ENCODE data around the gene ZIC4. TPM values are rescaled to one million over a fixed set of nuclear protein-coding genes. Genes with fewer than 3 reads are reported as not detected.

The ZIC4 gene
- total and polyA plus RNA-seq, 2 of the 8 experiments (the other 6 are each of a cell fraction or from before 2014, with no cell fraction given) = 0.03 to 0.13 TPM

DNA sequence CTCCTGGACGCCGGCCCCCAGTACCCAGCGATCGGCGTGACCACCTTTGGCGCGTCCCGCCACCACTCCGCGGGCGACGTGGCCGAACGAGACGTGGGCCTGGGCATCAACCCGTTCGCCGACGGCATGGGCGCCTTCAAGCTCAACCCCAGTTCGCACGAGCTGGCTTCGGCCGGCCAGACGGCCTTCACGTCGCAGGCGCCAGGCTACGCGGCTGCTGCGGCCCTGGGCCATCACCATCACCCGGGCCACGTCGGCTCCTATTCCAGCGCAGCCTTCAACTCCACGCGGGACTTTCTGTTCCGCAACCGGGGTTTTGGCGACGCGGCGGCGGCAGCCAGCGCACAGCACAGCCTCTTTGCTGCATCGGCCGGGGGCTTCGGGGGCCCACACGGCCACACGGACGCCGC is 3.8 kb upstream of the ZIC4 start:
- POLR2A ChIA-PET (ENCODE audit: partially characterized antibody) = interaction anchor here (1.8 to 5.8 kb wide), 5 partner anchors 11 to 18 kb away, joined by 7 to 26 read pairs (median 12); no protein-coding TSS in a partner anchor

More for the DNA sequence above, 3.8 kb upstream of the ZIC4 start:
- Histone ChIP-seq H3K4me2 (ENCODE audit: insufficient read depth in 1 of 2, low read depth in 2 of 2, low read length in 2 of 2) (peak overlapping the region; percentile 72 to 91), H3K56ac (replicated peaks; ENCODE audit: insufficient read length, low read depth, low read length) (no peak overlapping the region), H3K9ac (replicated peaks in 1 of 4; ENCODE audit: extremely low read depth in 1 of 4, low read depth in 3 of 4, low read length in 3 of 4) (no peak overlapping the region), H2BK12ac (ENCODE audit: low read depth, low read length) (peak overlapping the region; percentile 87; the same call in 1 of the 2 replicates), H3K9me3 (ENCODE audit: insufficient read depth in 2 of 2, low read depth in 1 of 2, low read length in 1 of 2) (no peaks in the 10 kb centered on the region; a peak in 1 of 4 replicates), H3K27me3 (replicated peaks in 1 of 4; ENCODE audit: control insufficient read depth in 3 of 4, extremely low read depth in 1 of 4, insufficient read depth in 3 of 4, low read length in 3 of 4) (peaks cover 64 to 98% (median 91%) of the 10 kb centered on the region in 4 experiments), H2AK5ac (ENCODE audit: low read depth, low read length) (no peak overlapping the region), H3K36me3 (ENCODE audit: control insufficient read depth in 2 of 4, insufficient read depth in 4 of 4, low read length in 3 of 4) (peaks cover 0 to 4% (median 0%) of the 10 kb centered on the region in 4 experiments; a peak in 1 of 8 replicates), H4K91ac (replicated peaks; ENCODE audit: insufficient read length, low read length) (no peak overlapping the region), H3K23me2 (ENCODE audit: low read depth, low read length) (peaks cover 18% of the 10 kb centered on the region), H3K79me1 (ENCODE audit: low read depth, low read length) (no peaks in the 10 kb centered on the region), H4K8ac (ENCODE audit: extremely low read depth, insufficient read depth, low read length) (0 out of 2 replicates have a peak overlapping the region, but pooled peaks have one; percentile 22), H3K4me1 (replicated peaks in 1 of 4; ENCODE audit: control insufficient read depth in 3 of 4, insufficient read depth in 4 of 4, low read length in 3 of 4) (peaks cover 4 to 47% (median 28%) of the 10 kb centered on the region in 4 experiments), H2BK20ac (ENCODE audit: low read length) (0 out of 2 replicates have a peak overlapping the region, but pooled peaks have one; percentile 61), H3K4ac (replicated peaks; ENCODE audit: insufficient read length, low read depth, low read length) (no peak overlapping the region), H3K18ac (ENCODE audit: extremely low read depth, low read length) (peak overlapping the region; percentile 78), H3K27ac (ENCODE audit: low read depth, low read length) (no peak overlapping the region), H3K14ac (ENCODE audit: insufficient read length) (no peak overlapping the region), H3K4me3 (ENCODE audit: extremely low read depth in 1 of 4, insufficient read depth in 2 of 4, low read depth in 3 of 4, low read length in 4 of 4) (peak overlapping the region; percentile 20 to 62 (median 38); a peak in 6 of 8 replicates), H3K79me2 (ENCODE audit: control insufficient read depth in 1 of 2, insufficient read depth in 2 of 2, low read length in 2 of 2) (no peaks in the 10 kb centered on the region), H3K23ac (ENCODE audit: insufficient read length) (no peak overlapping the region), H2BK5ac (ENCODE audit: low read depth, low read length) (peak overlapping the region; percentile 44; the same call in 1 of the 2 replicates), H2AFZ (ENCODE audit: low read length) (no peak overlapping the region), H2BK15ac (ENCODE audit: low read length) (0 out of 2 replicates have a peak overlapping the region, but pooled peaks have one; percentile 72), H2BK120ac (replicated peaks; ENCODE audit: low read depth, low read length) (no peak overlapping the region), H4K20me1 (replicated peaks in 1 of 2; ENCODE audit: control insufficient read depth in 1 of 2, insufficient read depth in 2 of 2, low read length in 2 of 2) (peaks cover 6 to 25% of the 10 kb centered on the region in 2 experiments), H4K5ac (ENCODE audit: insufficient read length, low read depth, low read length) (no peak overlapping the region)
- no peak for TF ChIP-seq MAFK (IDR thresholded peaks at IDR 0.05; ENCODE audit: low read depth, low read length)
- TF ChIP-seq RNF2 (IDR thresholded peaks at IDR 0.05; ENCODE audit: borderline replicate concordance, low read depth, low read length, missing control alignments, poor library complexity, severe bottlenecking) = no peak
- no peak for TF ChIP-seq CHD2 (IDR thresholded peaks at IDR 0.05; ENCODE audit: low read length)
- TF ChIP-seq, protein P1, sequence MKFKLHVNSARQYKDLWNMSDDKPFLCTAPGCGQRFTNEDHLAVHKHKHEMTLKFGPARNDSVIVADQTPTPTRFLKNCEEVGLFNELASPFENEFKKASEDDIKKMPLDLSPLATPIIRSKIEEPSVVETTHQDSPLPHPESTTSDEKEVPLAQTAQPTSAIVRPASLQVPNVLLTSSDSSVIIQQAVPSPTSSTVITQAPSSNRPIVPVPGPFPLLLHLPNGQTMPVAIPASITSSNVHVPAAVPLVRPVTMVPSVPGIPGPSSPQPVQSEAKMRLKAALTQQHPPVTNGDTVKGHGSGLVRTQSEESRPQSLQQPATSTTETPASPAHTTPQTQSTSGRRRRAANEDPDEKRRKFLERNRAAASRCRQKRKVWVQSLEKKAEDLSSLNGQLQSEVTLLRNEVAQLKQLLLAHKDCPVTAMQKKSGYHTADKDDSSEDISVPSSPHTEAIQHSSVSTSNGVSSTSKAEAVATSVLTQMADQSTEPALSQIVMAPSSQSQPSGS (IDR thresholded peaks at IDR 0.05; ENCODE audit: low read length) = no peak
- 1% methylated on average over 33 of the region's 52 CpGs; no CpG with 5 or more reads in 1 of the 2 experiments for WGBS, 2 experiments (ENCODE audit: extremely low coverage in 1 of 2, insufficient coverage in 1 of 2, insufficient read length in 1 of 2, insufficient replicate concordance in 2 of 2, low coverage in 1 of 2, low lambda C conversion rate in 2 of 2, missing lambda C conversion rate in 1 of 2)
- FAIRE-seq (no peak), DNase-seq (ENCODE audit: low read depth in 1 of 2, low spot score in 2 of 2) (no peak)
- CTCF ChIA-PET (ENCODE audit: partially characterized antibody) = interaction anchor here (0.6 to 17.2 kb wide), 5 partner anchors 11 to 53 kb away, joined by 3 to 485 read pairs (median 10); partner anchors contain the start of gene ZIC4

All from H1 (cell line).